Heart right ventricle (tissue), 16 donors: ENCODE data around the gene CBARP. TPM values are rescaled to one million over a fixed set of nuclear protein-coding genes. Genes with fewer than 3 reads are reported as not detected.

Experiments used
- ATAC-seq, 8 donors: fragments of 200-7000 bp; cut with Tn5 transposase; one replicate each; pipeline ENCODE4 v1.9.1; 2020; ENCODE audit warnings: mild to moderate bottlenecking in 8 of 8, moderate library complexity in 8 of 8, moderate number of reproducible peaks in 1 of 8
- DNase-seq, 2 donors: peaks; one replicate each; pipeline ENCODE4 v3.0.0-alpha.2; 2020
- H3K27ac ChIP-seq, 10 donors: fragments of 200-600 bp; sonication (generic) in 2 of 10; one replicate each; pipeline versions ENCODE4 v1.5.0 to v1.8.0; 2020 to 2022; ENCODE audit warnings: mild to moderate bottlenecking in 3 of 10
- H3K27me3 ChIP-seq, 7 donors: fragments of 200-600 bp; one replicate each; pipeline ENCODE4 v1.8.0; 2021 to 2022; ENCODE audit warnings: mild to moderate bottlenecking in 2 of 7
- H3K36me3 ChIP-seq, 9 donors: fragments of 200-600 bp; sonication (generic) in 1 of 9; one replicate each; pipeline versions ENCODE4 v1.5.0 to v1.8.0; 2020 to 2022; ENCODE audit warnings: mild to moderate bottlenecking in 2 of 9
- H3K4me1 ChIP-seq, 9 donors: fragments of 200-600 bp; sonication (generic) in 1 of 9; one replicate each; pipeline versions ENCODE4 v1.5.0 to v1.8.0; 2020 to 2022; ENCODE audit warnings: mild to moderate bottlenecking in 4 of 9
- H3K4me3 ChIP-seq, 10 donors: fragments of 200-600 bp; sonication (generic) in 2 of 10; one replicate each; pipeline versions ENCODE4 v1.5.0 to v1.8.0; 2020 to 2022; ENCODE audit warnings: mild to moderate bottlenecking in 7 of 10, moderate library complexity in 2 of 10
- H3K9me3 ChIP-seq, 11 donors: fragments of 200-600 bp in 10 of 11; sonication (generic) in 2 of 11; one replicate each; pipeline versions ENCODE4 v1.5.0 to v1.8.0; 2013 to 2022; ENCODE audit warnings: mild to moderate bottlenecking in 2 of 11, control low read depth in 1 of 11, moderate library complexity in 1 of 11
- WGBS, 2 donors: extraction: QIAGEN DNeasy Blood & Tissue Kit; methylation state at CpG; one replicate each; pipeline ENCODE4 v1.1.7; 2013; ENCODE audit warnings: inconsistent platforms in 1 of 2; 5-methylcytosine and 5-hydroxymethylcytosine counted together
- intact Hi-C, 10 donors: fragments of 100-400 bp; cut with DNase I; formaldehyde crosslinking; loops; one replicate each; pipeline versions ENCODE4 v1.11.1 to v1.14.2; 2022
- polyA plus RNA-seq, 2 donors: library from polyadenylated mRNA; stranded (reverse); fragments of 200-250 nt; gene quantifications; one replicate each; pipeline ENCODE4 v1.2.3, GENCODE V29; 2013
- total RNA-seq, 10 donors: library from RNA; stranded (reverse); fragmentation: NEBNext Ultra II Directional in 3 of 10; extraction: Animal tissue kit (Norgen Biotek cat#: 25700) in 3 of 10; gene quantifications; one replicate each; pipeline versions ENCODE4 v1.2.1 to v1.2.4, GENCODE V29; 2021 to 2023
- TF ChIP-seq, protein P1 (sequence below), 9 donors: fragments of 200-600 bp; sonication (generic) in 2 of 9; IDR thresholded peaks; one replicate each; pipeline versions ENCODE4 v1.5.0 to v1.8.0; 2021 to 2022; ENCODE audit warnings: antibody characterized with exemption in 9 of 9, mild to moderate bottlenecking in 5 of 9, moderate library complexity in 1 of 9
- donor health status: Arrhythmogenic right ventricular cardiomyopathy.
- donor health status: ischemic (EF 13 %, LVEDD 7.1; RV severe dilation, severe dysfunction).
- donor health status: healthy with polysubstance abuse.
- donor health status: DM: no; HTN: yes; CAD: no.
- donor health status: DM: no; HTN: no; CAD: no.
- donor health status: ischemic (EF 25% LVEDD 6.9; RV normal size, moderate dysfunction).
- donor health status: ischemic (EF 25% LVEDD 5.7; RV mildly dilated, moderate dysfunction).
- donor health status: healthy.
- donor health status: DM: yes; HTN: yes; CAD: no.
- donor health status: Ischemic cardiomyopathy.
- donor health status: ischemic (EF 35%, LVEDD 5.7; RV mildly dilated, moderate dysfunction).
- donor health status: nonischemic (EF 11% LVEDD 7.7; RV severe dilation, severe dysfunction).
- donor health status: DM: yes; HTN: yes; CAD: no.
- donor health status: PGD.
- donor health status: ischemic (EF 29% LVEDD 5.4; RV normal size, mild dysfunction).
- donor health status: nonischemic (EF 23%, LVEDD 6.1; RV moderate dilation, normal function).

CBARP gene
- total and polyA plus RNA-seq, 12 donors: 0.73 to 2.2 (median 1.3) TPM

DNA sequence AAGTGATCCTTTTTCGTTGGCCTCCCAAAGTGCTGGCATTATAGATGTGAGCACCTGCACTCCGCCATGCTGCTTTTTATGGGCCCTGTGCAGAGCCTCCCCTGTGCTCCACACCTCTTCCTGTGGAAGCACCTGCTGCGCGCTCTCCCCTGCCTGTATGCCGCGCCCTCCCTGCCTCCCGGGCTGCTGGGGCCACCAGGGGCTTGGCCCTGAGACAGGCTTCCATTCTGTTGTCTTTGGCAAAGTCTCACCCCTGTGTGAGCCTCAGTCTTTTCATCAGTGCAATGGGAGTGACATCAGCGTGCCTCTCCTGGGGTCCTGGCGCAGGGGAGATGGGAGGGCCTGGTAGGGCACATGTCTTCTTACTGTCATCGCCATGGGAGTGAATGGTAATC lies 38.8 kb upstream of the CBARP start:
- DNase-seq (no peak), ATAC-seq (peak in 1 of 8 donors; percentile 5)
- Histone ChIP-seq H3K27me3 (no peaks in the 10 kb centered on the region), H3K9me3 (no peaks in the 10 kb centered on the region), H3K36me3 (peaks cover 0 to 64% (median 42%) of the 10 kb centered on the region in 9 donors), H3K4me1 (peaks cover 32 to 55% (median 51%) of the 10 kb centered on the region in 9 donors), H3K27ac (peak overlapping the region in 9 of 10 donors; percentile 94 to 100 (median 99)), H3K4me3 (peak overlapping the region in 8 of 10 donors; percentile 42 to 79 (median 67))
- intact Hi-C loops: loop anchor here in 6 of 10 donors (5.0 to 10.0 kb wide), 6 partner anchors 106 to 236 kb away; partner anchors contain the start of genes DAZAP1 (in 3 of the 6), GAMT (in 3 of the 6), NDUFS7 (in 2 of the 6) and ADAMTSL5 (in 1 of the 6)
- TF ChIP-seq, protein P1, sequence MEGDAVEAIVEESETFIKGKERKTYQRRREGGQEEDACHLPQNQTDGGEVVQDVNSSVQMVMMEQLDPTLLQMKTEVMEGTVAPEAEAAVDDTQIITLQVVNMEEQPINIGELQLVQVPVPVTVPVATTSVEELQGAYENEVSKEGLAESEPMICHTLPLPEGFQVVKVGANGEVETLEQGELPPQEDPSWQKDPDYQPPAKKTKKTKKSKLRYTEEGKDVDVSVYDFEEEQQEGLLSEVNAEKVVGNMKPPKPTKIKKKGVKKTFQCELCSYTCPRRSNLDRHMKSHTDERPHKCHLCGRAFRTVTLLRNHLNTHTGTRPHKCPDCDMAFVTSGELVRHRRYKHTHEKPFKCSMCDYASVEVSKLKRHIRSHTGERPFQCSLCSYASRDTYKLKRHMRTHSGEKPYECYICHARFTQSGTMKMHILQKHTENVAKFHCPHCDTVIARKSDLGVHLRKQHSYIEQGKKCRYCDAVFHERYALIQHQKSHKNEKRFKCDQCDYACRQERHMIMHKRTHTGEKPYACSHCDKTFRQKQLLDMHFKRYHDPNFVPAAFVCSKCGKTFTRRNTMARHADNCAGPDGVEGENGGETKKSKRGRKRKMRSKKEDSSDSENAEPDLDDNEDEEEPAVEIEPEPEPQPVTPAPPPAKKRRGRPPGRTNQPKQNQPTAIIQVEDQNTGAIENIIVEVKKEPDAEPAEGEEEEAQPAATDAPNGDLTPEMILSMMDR (IDR thresholded peaks at IDR 0.05): no peak
- WGBS, 2 donors: 69% methylated on average over 10 of the region's 10 CpGs

DNA sequence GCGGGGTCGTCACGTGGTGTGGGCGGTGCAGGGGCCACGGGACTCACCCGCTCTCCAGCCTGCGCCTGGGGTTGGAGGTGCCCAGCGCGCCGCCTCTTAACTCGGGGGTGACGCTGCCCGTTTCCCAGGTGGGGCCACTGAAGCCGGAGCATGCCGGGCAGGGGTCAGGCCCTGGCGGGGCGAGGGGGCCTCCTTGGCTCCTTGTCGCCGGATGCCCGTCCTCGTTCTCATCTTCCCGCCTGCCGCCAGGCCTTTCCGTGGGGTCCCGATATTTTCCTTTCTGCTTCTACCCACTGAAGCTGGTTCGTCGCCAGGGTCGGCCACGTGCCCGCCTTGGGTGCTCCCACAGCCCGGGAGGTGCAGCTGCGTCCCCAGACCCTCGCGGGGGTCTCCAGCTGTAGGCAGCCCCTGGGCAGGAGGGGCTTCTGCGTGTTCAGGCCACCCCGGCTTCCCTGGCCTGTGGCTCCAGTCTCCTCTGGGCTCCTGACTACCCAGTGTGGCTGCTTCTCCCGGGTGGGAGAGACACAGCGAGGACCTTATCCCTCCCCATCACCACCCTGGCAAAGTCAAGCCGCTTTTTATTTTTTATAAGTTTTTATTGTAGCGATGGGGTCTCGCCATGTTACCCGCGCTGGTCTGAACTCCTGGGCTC lies 38.3 kb upstream of the CBARP start:
- Histone ChIP-seq H3K9me3 (no peaks in the 10 kb centered on the region), H3K4me3 (peak overlapping the region; percentile 42 to 91 (median 70)), H3K27me3 (no peaks in the 10 kb centered on the region), H3K36me3 (peaks cover 0 to 69% (median 48%) of the 10 kb centered on the region in 9 donors), H3K27ac (peak overlapping the region; percentile 89 to 100 (median 98)), H3K4me1 (peaks cover 36 to 60% (median 56%) of the 10 kb centered on the region in 9 donors)
- TF ChIP-seq, protein P1 (IDR thresholded peaks at IDR 0.05): no peak
- intact Hi-C loops: loop anchor here in 6 of 10 donors (5.0 to 10.0 kb wide), 6 partner anchors 106 to 236 kb away; partner anchors contain the start of genes DAZAP1 (in 3 of the 6), GAMT (in 3 of the 6), NDUFS7 (in 2 of the 6) and ADAMTSL5 (in 1 of the 6)
- ATAC-seq (peak in 5 of 8 donors; percentile 1 to 73 (median 3)), DNase-seq (no peak)
- WGBS, 2 donors: 10 to 12% methylated on average over 42 to 43 of the region's 43 CpGs

DNA sequence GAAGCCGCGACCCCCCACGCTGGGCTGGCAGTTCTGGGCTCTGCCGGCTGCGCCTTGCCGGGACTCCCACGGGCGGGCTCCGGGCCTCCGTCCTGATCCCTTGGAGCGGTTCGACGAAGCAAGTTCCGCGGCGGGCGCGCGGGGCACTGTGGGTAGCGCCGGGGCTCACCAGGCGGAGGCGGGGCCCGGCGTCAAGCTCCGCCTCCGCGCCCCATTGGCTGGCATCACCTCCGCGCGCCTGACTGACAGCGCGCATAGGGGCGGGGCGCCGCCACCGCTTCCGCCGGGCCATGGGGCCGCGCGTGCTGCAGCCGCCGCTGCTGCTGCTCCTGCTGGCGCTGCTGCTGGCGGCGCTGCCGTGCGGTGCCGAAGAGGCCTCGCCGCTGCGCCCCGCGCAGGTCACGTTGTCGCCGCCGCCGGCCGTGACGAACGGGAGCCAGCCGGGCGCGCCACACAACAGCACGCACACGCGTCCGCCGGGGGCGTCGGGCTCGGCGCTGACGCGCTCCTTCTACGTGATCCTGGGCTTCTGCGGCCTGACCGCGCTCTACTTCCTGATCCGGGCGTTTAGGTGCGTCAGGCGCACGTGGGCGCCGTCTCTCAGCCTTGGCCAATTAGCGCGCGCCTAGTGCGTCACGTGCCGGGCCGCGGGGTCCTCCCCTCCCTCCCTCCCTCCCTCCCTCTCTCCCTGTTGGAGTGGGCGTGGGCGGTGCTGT lies 37.6 kb upstream of the CBARP start, which contains the start of gene FAM174C:
Gene FAM174C (plus strand): TSS at position 271 of the 716 bp plus-strand sequence. CDS start 20 bp downstream, at position 291.
- intact Hi-C loops: loop anchor here in 6 of 10 donors (5.0 to 10.0 kb wide), 6 partner anchors 107 to 237 kb away; partner anchors contain the start of genes DAZAP1 (in 3 of the 6), GAMT (in 3 of the 6), NDUFS7 (in 2 of the 6) and ADAMTSL5 (in 1 of the 6)
- Histone ChIP-seq H3K27me3 (no peaks in the 10 kb centered on the region), H3K4me3 (peak within 1 kb of the TSS; percentile 42 to 91 (median 70)), H3K27ac (peak within 1 kb of the TSS; percentile 89 to 100 (median 98)), H3K4me1 (peaks cover 43 to 67% (median 63%) of the 10 kb centered on the region in 9 donors), H3K36me3 (peaks cover 0 to 76% (median 53%) of the 10 kb centered on the region in 9 donors), H3K9me3 (no peaks in the 10 kb centered on the region)
- ATAC-seq: peak; percentile 68 to 93 (median 78)
- DNase-seq: peak; percentile 95 to 96
- 0% methylated on average over 94 to 98 of the region's 98 CpGs for WGBS, 2 donors
- TF ChIP-seq, protein P1 (IDR thresholded peaks at IDR 0.05): no peak

DNA sequence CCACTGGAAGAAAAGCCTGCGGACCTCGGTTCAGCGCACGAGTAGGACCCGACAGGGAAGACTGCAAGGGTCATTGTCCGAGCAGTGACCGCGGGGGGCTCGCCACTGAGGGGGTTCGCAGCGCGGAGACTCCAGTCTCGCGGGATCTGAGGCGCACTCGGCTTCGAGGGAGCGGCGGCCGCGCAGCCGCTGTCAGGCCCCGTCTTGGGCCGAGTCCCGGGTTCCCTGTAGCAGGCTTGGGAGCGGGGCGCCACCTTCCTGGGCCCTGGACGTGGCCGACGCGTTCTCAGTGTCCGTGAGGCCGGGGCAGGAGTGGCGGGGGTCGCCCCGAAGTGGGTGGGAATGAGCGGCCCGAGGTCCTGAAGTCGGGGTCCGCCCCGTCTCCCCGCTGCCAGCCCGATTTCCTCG lies 37.1 kb upstream of the CBARP start:
- intact Hi-C loops: loop anchor here in 6 of 10 donors (5.0 to 10.0 kb wide), 6 partner anchors 107 to 237 kb away; partner anchors contain the start of genes DAZAP1 (in 3 of the 6), GAMT (in 3 of the 6), NDUFS7 (in 2 of the 6) and ADAMTSL5 (in 1 of the 6)
- H3K9me3 ChIP-seq: no peaks in the 10 kb centered on the region
- TF ChIP-seq, protein P1 (IDR thresholded peaks at IDR 0.05): no peak
- DNase-seq (no peak), ATAC-seq (peak in 4 of 8 donors; percentile 0 to 9 (median 1))
- H3K36me3 ChIP-seq: peaks cover 0 to 74% (median 53%) of the 10 kb centered on the region in 9 donors
- peaks cover 43 to 70% (median 66%) of the 10 kb centered on the region in 9 donors for H3K4me1 ChIP-seq
- H3K27me3 ChIP-seq: no peaks in the 10 kb centered on the region
- H3K4me3 ChIP-seq: peak overlapping the region; percentile 42 to 91 (median 70)
- H3K27ac ChIP-seq: peak overlapping the region; percentile 89 to 100 (median 98)
- WGBS, 2 donors: 16 to 26% methylated on average over 41 to 44 of the region's 44 CpGs
